Mononuclear cell (primary cell): Measurements from ENCODE around the gene C10orf120. TPM values are rescaled to one million over a fixed set of nuclear protein-coding genes. Genes with fewer than 3 reads are reported as not detected.

Experiments
- H3K27me3 ChIP-seq: 2 replicates; pipeline ENCODE4 v1.6.0; 2011; ENCODE audit warnings: low read length, control low read depth; ENCODE audit not compliant: insufficient read depth
- H3K4me1 ChIP-seq: 2 replicates; pipeline ENCODE4 v1.5.1; 2011; ENCODE audit warnings: mild to moderate bottlenecking, low read length, control low read depth; ENCODE audit not compliant: insufficient read depth
- H3K4me3 ChIP-seq: 2 replicates; pipeline ENCODE4 v1.5.1; 2011; ENCODE audit warnings: mild to moderate bottlenecking, low read length, moderate library complexity
- H3K9me3 ChIP-seq: 2 replicates; pipeline ENCODE4 v1.5.1; 2011; ENCODE audit warnings: low read depth, mild to moderate bottlenecking, control low read depth, low read length
- total RNA-seq: library from RNA; depleted of rRNA; stranded (reverse); fragments of >200 nt; gene quantifications from one replicate; pipeline ENCODE4 v1.2.3, GENCODE V29; 2012

C10orf120 gene
- total RNA-seq, 1 donor, result not detected

- H3K4me1 ChIP-seq, result no peaks in the 10 kb centered on the region
- H3K27me3 ChIP-seq, result no peaks in the 10 kb centered on the region
- no peaks in the 10 kb centered on the region for H3K9me3 ChIP-seq
- H3K4me3 ChIP-seq, result no peak overlapping the region
These were observed 40.5 kb downstream of the C10orf120 start for GRCh38 chr10:122659126-122659525.

GRCh38 chr10:122658356-122659049, 41.1 kb downstream of the C10orf120 start:
- no peak overlapping the region for H3K4me3 ChIP-seq
- H3K9me3 ChIP-seq, result no peaks in the 10 kb centered on the region
- H3K27me3 ChIP-seq, result no peaks in the 10 kb centered on the region

GRCh38 chr10:122657729-122658128, 41.9 kb downstream of the C10orf120 start:
- Histone ChIP-seq H3K27me3 (no peaks in the 10 kb centered on the region), H3K4me3 (no peak overlapping the region), H3K4me1 (no peaks in the 10 kb centered on the region), H3K9me3 (no peaks in the 10 kb centered on the region)

More at GRCh38 chr10:122658356-122659049, 41.1 kb downstream of the C10orf120 start:
- no peaks in the 10 kb centered on the region for H3K4me1 ChIP-seq

- Histone ChIP-seq H3K27me3 (no peaks in the 10 kb centered on the region), H3K4me3 (no peak overlapping the region), H3K9me3 (no peaks in the 10 kb centered on the region), H3K4me1 (no peaks in the 10 kb centered on the region)
These were observed 42.4 kb downstream of the C10orf120 start for GRCh38 chr10:122657255-122657654.

- H3K4me1 ChIP-seq, result no peaks in the 10 kb centered on the region
- no peaks in the 10 kb centered on the region for H3K9me3 ChIP-seq
- H3K4me3 ChIP-seq, result no peak overlapping the region
- H3K27me3 ChIP-seq, result no peaks in the 10 kb centered on the region
These were observed 42.9 kb downstream of the C10orf120 start for GRCh38 chr10:122656741-122657140.

- no peaks in the 10 kb centered on the region for H3K27me3 ChIP-seq
These were observed 43.3 kb downstream of the C10orf120 start for GRCh38 chr10:122656308-122656705.

GRCh38 chr10:122655524-122656307, 43.9 kb downstream of the C10orf120 start:
- Histone ChIP-seq H3K4me3 (no peak overlapping the region), H3K4me1 (no peaks in the 10 kb centered on the region), H3K27me3 (no peaks in the 10 kb centered on the region)

More at GRCh38 chr10:122656308-122656705, 43.3 kb downstream of the C10orf120 start:
- H3K4me3 ChIP-seq, result no peak overlapping the region
- no peaks in the 10 kb centered on the region for H3K9me3 ChIP-seq
- no peaks in the 10 kb centered on the region for H3K4me1 ChIP-seq

GRCh38 chr10:122650331-122650730, 49.3 kb downstream of the C10orf120 start:
- no peaks in the 10 kb centered on the region for H3K4me1 ChIP-seq
- no peak overlapping the region for H3K4me3 ChIP-seq
- H3K27me3 ChIP-seq, result no peaks in the 10 kb centered on the region
- H3K9me3 ChIP-seq, result no peaks in the 10 kb centered on the region

More at GRCh38 chr10:122655524-122656307, 43.9 kb downstream of the C10orf120 start:
- H3K9me3 ChIP-seq, result no peaks in the 10 kb centered on the region

GRCh38 chr10:122649903-122650302, 49.7 kb downstream of the C10orf120 start:
- no peak overlapping the region for H3K4me3 ChIP-seq
- H3K27me3 ChIP-seq, result no peaks in the 10 kb centered on the region

GRCh38 chr10:122648599-122649428, 50.8 kb downstream of the C10orf120 start:
- Histone ChIP-seq H3K4me3 (no peak overlapping the region), H3K9me3 (no peaks in the 10 kb centered on the region), H3K27me3 (no peaks in the 10 kb centered on the region)

More at GRCh38 chr10:122649903-122650302, 49.7 kb downstream of the C10orf120 start:
- Histone ChIP-seq H3K4me1 (no peaks in the 10 kb centered on the region), H3K9me3 (no peaks in the 10 kb centered on the region)

More at GRCh38 chr10:122648599-122649428, 50.8 kb downstream of the C10orf120 start:
- no peaks in the 10 kb centered on the region for H3K4me1 ChIP-seq

Other genes starting within 250 kb of the C10orf120 start
- gene ARMS2, start 245.2 kb downstream of the C10orf120 start, total RNA-seq, result not detected
- gene HTRA1, start 238.3 kb downstream of the C10orf120 start, total RNA-seq, result 2.2 TPM
- not detected for gene DMBT1, start 139.1 kb downstream of the C10orf120 start, total RNA-seq
- gene CUZD1, start 146.0 kb upstream of the C10orf120 start, total RNA-seq, result 0.42 TPM
- 6.9 TPM for gene FAM24B, start 179.7 kb upstream of the C10orf120 start, total RNA-seq
- not detected for gene FAM24A, start 210.8 kb upstream of the C10orf120 start, total RNA-seq